Renal cortical epithelial cell (primary cell): ENCODE measurements around the gene GPR156. TPM values are rescaled to one million over a fixed set of nuclear protein-coding genes. Genes with fewer than 3 reads are reported as not detected.

Experiments used
- DNase-seq: peaks from one replicate; pipeline ENCODE4 v3.0.0-alpha.2; 2011; ENCODE audit warnings: low read depth
- total RNA-seq: library from RNA; depleted of rRNA; stranded (reverse); fragments of >200 nt; gene quantifications from 2 replicates; pipeline ENCODE4 v1.2.3, GENCODE V29; 2014

The GPR156 gene
- total RNA-seq, 1 donor from 2014 or later: 0.99 TPM

DNA sequence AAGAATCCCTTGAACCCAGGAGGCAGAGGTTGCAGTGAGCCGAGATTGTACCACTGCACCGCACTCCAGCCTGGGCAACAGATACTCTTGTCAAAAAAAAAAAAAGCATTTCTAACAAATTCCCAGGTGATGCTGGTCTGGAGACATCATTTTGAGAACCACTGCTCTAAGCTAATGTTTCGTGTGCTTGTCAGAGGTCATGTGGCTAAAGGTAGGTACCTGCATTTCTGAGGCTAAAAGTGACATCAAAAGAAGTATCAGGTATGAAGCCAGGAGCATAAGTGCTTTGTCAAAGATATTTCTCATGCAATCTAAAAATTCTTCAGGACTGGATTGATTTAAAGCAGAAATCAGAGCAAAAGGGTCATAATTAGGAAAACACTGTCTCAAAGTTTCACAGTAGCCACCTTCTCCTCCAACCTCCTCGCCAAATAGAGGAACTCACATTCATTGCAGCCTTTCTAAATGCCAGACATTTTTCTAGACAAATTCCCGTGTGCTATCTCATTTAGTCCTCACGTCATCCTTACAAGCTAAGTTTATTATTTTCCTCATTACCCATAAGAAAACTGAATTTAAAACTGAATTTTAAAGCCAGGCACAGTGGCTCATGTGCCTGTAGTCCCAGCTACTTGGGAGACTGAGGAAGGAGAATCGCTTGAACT lies 165.0 kb downstream of the GPR156 start:
- DNase-seq: no peak

Other genes starting within 250 kb of the GPR156 start
- gene GSK3B, start 190.8 kb downstream of the GPR156 start, total RNA-seq: 48.1 and 77.5 TPM in 2 replicates
- gene LRRC58, start 64.1 kb upstream of the GPR156 start, total RNA-seq: 30.7 and 37.2 TPM in 2 replicates
- gene FSTL1, start 165.8 kb upstream of the GPR156 start, total RNA-seq: 740 and 1,387 TPM in 2 replicates